HG03469 (cell line): Measurements from ENCODE around the gene RAB37.

Experiments used
- ATAC-seq: cut with Tn5 transposase; IDR thresholded peaks from one replicate; pipeline ENCODE4 v1.9.1; 2021; ENCODE audit warnings: mild to moderate bottlenecking, moderate library complexity, moderate number of reproducible peaks; ENCODE audit not compliant: unreplicated experiment

Gene RAB37

GRCh38 chr17:74736513-74737298, at the start of gene RAB37:
TSS of gene RAB37 (plus strand) at chr17:74737256. CDS start at chr17:74737273, 17 bp downstream.
- no peak for ATAC-seq

DNA sequence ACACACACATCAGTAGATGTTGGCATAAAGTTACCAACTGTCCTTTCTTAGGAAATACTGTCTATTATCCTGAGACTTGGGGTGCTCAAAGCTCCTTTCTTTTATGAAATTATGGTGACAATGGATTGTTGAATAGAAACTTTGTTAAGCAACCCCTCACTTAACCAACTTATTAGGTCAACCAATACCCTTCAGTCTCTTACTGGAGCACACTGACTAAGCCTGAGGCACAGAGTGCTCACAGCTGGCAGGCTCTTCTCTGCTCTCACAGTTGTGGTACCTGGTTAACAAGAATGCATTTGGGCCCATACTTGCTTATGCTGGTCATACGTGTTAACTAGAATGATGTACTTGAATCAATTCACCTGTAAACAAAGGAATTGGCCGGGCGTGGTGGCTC, 49.2 kb upstream of the RAB37 start:
- ATAC-seq, result no peak

DNA sequence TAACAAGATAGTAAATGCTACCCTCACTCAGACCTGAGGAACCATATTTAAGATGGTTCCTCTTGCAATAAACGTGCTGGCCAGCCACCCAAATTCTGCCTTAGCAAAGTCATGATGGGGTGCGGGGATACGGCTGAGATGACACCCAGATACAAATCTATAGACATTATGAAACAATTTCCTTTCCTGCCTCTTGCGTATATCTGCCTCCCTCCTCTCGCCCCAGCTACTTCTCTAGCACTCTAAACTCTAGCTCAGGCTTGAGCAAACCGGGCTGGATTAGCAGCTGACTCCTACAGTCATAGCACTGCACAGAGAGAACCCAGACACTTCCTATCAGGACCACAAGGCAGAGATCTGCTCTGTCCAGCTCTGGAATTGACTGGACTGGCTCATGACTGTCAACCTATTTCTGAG, 46.6 kb upstream of the RAB37 start:
- ATAC-seq, result no peak

DNA sequence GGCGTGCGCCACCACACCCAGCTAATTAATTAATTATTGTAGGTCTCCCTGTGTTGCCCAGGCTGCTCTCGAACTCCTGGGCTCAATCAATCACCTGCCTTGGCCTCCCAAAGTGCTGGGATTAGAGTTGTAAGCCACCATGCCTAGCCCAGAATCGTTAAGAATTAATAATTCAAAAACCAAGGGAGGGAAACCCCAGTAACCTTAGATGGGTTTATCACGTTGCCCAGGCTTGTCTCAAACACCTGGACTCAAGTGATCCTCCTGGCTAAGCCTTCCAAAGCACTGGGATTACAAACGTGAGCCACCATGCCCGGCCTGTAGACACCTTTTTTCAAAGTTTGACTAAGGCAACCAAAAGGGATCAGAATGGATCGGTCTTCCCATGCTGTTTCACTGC, 45.9 kb upstream of the RAB37 start:
- no peak for ATAC-seq

GRCh38 chr17:74694081-74694480, 43.0 kb upstream of the RAB37 start:
- no peak for ATAC-seq

DNA sequence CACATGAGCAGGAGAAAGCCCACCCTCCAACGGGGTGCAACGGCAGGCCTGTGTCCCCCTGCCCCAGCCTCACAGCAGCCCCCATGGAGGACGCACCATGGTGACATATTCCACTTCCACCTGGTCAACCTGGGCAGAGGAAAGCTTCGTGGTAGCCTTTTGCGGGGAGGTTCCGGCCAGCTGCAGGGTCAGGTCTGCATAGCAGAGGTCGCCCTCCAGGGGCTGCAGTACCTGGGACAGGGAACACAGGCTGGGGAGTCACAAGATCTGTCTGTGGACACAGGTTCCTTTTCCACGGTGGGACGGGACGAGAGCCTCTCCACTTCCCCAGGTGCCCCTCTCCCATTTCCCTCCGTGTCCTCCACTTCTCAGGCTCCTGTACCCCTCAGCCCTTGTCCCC, 41.4 kb upstream of the RAB37 start:
- ATAC-seq, result no peak

DNA sequence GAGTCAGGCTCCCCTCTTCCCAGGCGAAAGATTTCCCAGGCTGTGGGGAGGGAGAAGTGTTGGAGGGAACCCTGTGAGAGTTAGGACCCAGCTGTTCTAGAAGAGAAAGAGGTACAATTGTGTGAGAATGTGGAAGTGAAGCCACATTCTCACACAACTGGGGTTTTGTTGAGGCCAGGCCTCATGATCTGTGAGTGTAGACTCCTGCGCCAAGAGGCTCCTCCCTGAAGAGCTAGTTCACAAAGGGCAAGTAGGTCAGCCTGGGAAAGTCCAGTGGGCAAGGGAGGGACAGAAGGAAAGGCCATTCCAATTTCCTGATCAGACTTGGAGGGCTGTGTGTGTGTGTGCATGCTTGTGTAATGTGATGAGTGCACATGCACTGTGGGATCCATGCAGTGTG, 39.5 kb upstream of the RAB37 start:
- ATAC-seq, result no peak

- no peak for ATAC-seq
Observed at GRCh38 chr17:74698069-74698468, 39.0 kb upstream of the RAB37 start.

DNA sequence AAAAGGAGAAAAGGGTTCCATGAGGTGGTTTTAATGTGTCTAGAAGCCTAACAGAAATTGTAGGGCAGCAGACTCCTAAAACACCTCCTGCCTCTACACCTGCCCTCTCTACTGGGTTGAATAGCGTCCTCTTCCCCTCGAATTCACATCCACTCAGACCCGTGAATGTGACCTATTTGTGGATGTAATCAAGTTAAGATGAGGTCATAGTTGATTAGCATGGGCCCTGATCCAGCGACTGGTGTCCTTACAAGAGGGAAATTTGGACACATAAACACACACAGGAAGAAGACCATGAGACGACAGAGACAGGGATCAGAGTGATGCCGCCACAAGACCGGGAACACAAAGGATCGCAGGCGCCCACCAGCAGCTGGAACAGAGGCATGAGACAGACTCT, 37.8 kb upstream of the RAB37 start:
- no peak for ATAC-seq

DNA sequence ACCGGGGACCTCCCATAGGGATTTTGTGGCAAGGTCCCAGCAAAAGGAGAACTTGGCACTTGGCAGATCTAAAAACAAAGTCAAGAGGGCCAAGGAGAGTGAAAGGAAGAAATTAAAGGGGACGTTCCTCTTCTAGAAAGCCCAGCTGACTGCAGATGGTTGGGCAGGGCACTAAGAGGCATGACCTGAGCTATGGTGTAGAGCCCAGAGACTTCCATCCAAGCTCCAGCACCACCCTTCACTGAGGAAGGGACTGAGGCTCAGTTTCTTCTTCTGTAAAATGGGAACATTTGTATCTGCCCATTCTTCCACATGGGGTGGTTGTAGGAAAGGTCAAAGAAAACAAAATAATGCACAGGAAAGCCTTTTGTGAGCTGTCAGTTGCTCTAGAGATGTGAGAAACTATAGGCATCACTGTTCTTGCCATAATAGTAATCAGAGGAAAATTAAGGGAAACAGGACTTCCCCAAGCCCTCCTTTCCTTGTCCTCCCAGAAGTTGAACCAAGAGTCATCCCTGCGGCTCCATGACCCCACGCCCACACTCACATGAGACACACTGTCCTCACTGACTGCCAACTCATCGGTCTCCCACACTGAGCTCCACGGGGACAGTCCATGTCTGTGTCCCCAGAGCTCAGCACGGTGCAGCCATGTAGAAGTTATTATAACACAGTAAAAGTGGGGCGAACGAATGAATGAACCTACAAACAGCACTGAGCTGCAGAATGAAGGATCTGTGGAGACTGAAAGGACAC, 34.8 kb upstream of the RAB37 start:
- ATAC-seq, result no peak

DNA sequence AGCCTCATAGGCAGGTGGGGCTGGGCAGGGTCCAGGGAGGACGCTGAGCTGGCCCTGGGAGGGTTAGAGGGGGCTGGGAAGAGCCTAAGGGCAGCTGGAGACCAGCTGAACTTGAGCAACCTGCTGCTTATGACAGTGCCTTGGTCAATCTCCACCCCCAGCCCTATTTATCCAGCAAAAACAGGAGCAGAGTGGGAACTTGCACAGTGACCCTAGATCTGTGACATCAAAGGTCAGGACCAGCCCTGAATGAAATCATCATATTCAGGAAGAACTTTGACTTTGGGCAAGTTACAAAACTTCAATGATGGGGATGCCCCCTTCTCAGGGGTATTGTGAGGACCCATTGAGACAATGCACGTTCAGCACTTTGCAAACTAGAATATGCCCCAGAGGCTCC, 33.7 kb upstream of the RAB37 start:
- no peak for ATAC-seq

GRCh38 chr17:74704544-74704943, 32.5 kb upstream of the RAB37 start:
- ATAC-seq, result no peak

GRCh38 chr17:74711058-74711824, 25.8 kb upstream of the RAB37 start:
- ATAC-seq, result no peak

- ATAC-seq, result no peak
Observed at GRCh38 chr17:74712301-74712700, 24.8 kb upstream of the RAB37 start.

GRCh38 chr17:74712756-74713155, 24.3 kb upstream of the RAB37 start, which contains the start of gene CD300LF:
TSS of gene CD300LF (minus strand) at chr17:74712923. CDS start at chr17:74712866, 57 bp downstream.
- no peak for ATAC-seq

- ATAC-seq, result no peak
Observed at GRCh38 chr17:74713171-74713755, 23.8 kb upstream of the RAB37 start.

DNA sequence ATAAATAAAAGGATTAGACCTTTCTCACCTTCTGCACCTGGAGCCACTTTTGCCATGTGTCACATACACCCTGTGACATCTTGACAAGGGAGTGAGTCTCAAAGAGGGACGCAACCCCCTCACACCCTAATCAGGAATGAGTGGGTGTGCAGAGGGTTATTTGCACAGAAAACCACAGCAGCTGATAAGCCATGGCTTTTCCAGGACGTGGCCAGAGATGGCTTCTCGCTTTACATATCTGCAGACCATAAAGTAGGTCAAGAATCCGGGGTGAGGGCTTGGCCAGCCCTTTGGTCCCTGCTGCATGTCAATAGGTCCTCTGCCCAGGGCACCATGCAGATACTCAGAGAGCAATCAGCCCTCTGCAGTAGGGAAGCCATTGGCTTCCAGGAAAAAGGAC, 21.9 kb upstream of the RAB37 start:
- ATAC-seq, result no peak

DNA sequence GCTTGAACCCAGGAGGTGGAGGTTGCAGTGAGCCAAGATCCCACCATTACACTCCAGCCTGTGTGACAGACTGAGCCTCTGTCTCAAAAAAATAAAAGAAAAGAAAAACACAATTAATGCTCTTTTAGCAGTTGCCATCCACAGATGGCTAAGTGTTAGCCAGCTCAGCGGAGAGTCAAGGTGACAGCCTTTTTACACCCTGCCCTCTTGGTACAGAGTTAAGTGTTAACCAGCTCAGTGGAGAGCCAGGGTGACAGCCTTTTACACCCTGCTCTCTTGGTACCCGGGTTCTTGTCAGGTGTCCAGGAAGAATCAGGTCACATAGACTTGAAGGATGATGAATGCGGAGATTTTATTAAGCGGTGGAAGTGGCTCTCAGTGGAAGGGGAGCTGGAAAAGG, 16.6 kb upstream of the RAB37 start:
- no peak for ATAC-seq

- no peak for ATAC-seq
Observed at GRCh38 chr17:74722782-74723181, 14.3 kb upstream of the RAB37 start.

- no peak for ATAC-seq
Observed at GRCh38 chr17:74723891-74724290, 13.2 kb upstream of the RAB37 start.

DNA sequence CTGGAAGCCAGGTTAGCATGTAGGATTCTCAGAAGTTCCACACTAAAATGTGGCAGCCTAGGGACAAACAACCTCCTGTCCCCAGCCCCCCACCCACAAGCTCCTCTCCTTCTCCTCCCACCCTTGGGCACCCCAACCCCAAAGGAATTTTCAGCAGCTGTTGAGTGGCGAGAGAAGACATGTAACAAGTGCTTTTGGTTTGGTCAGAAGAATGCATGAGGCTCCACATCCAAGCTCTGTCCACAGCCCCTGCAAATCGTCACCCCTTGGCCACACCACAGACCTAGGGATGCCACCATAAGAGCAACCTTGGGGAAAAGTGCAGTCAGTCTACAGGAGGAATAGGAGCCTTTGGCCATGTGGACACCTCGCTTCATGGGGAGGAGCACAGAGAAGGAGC, 11.9 kb upstream of the RAB37 start:
- no peak for ATAC-seq
